K562 (cell line): ENCODE data around the gene IFIT2. TPM values are rescaled to one million over a fixed set of nuclear protein-coding genes. Genes with fewer than 3 reads are reported as not detected.
A peak's percentile ranks its signal among the peaks of the same experiment; 100 is the strongest.

Source experiments
- ATAC-seq: fragments of 200-7000 bp; cut with Tn5 transposase; 3 replicates; pipeline ENCODE4 v1.9.1; 2020; ENCODE audit warnings: moderate library complexity
- BruUV-seq: library from RNA; stranded (reverse); fragments of 400-500 nt; replicated peaks from 2 replicates; lab custom pipeline; 2021; lab: Mats Ljungman, UMichigan
- CTCF ChIA-PET: fragments of 300-600 bp; formaldehyde crosslinking; extraction: SDS; loops from one replicate; lab custom pipeline; 2021; ENCODE audit warnings: low intra/inter-chr PET ratio; lab: Yijun Ruan, JAX
- POLR2A ChIA-PET: fragments of 300-600, 350-650 bp; sonication (Branson Sonifier 250); formaldehyde crosslinking; extraction: SDS; loops from one replicate; lab custom pipeline; 2021; ENCODE audit warnings: antibody characterized with exemption, inconsistent platforms; lab: Yijun Ruan, JAX
- DNase-seq, 4 experiments: peaks; one replicate each; pipeline versions ENCODE4 v3.0.0 to v3.0.0-alpha.2; 2011 to 2018; ENCODE audit warnings: low spot score in 3 of 4, mixed read lengths in 3 of 4; ENCODE audit errors: extremely low read depth in 1 of 4
- FAIRE-seq: peaks from 2 replicates; lab custom pipeline; 2011; peaks lifted over from hg19 to GRCh38; lab: Jason Lieb, UNC
- H2AFZ ChIP-seq: 2 replicates; pipeline ENCODE4 v1.6.0; 2011; ENCODE audit warnings: low read depth, low read length, control low read depth, inconsistent platforms
- H3K27ac ChIP-seq: fragments of 200-600 bp; 3 replicates; pipeline ENCODE4 v1.8.0; 2011; ENCODE audit warnings: low read depth, mild to moderate bottlenecking, control low read depth, inconsistent platforms, low read length, moderate library complexity, mixed read lengths; ENCODE audit errors: extremely low read depth
- H3K27me3 ChIP-seq, 2 experiments: fragments of 300-600 bp in 1 of 2; 2 replicates in 1 of 2; 3 replicates in 1 of 2; pipeline versions ENCODE4 v1.6.0 to v1.8.0; 2011; ENCODE audit warnings: inconsistent platforms in 2 of 2, low read length in 2 of 2, mild to moderate bottlenecking in 1 of 2, mixed read lengths in 1 of 2, moderate library complexity in 1 of 2; ENCODE audit not compliant: control insufficient read depth in 2 of 2, insufficient read depth in 2 of 2
- H3K36me3 ChIP-seq: fragments of 300-600 bp; 3 replicates; pipeline ENCODE4 v1.8.0; 2011; ENCODE audit warnings: mild to moderate bottlenecking, low read length, inconsistent platforms; ENCODE audit not compliant: control insufficient read depth, insufficient read depth
- H3K4me1 ChIP-seq, 2 experiments: fragments of 200-600 bp in 1 of 2; replicated peaks in 1 of 2; 2 replicates in 1 of 2; 3 replicates in 1 of 2; pipeline versions ENCODE4 v1.5.1 to v1.8.0; 2011; ENCODE audit warnings: inconsistent platforms in 2 of 2, low read length in 2 of 2, mild to moderate bottlenecking in 1 of 2, mixed read lengths in 1 of 2, moderate library complexity in 1 of 2; ENCODE audit not compliant: control insufficient read depth in 2 of 2, insufficient read depth in 2 of 2
- H3K4me2 ChIP-seq: 2 replicates; pipeline ENCODE4 v1.6.1; 2011; ENCODE audit warnings: low read length, control low read depth, inconsistent platforms, mixed read lengths; ENCODE audit not compliant: insufficient read depth
- H3K4me3 ChIP-seq: fragments of 200-600 bp; sonication (generic), shearing (Covaris generic); 2 replicates; pipeline ENCODE4 v1.5.1; 2016; ENCODE audit warnings: control low read depth, inconsistent platforms
- H3K79me2 ChIP-seq: fragments of 200-600 bp; 3 replicates; pipeline ENCODE4 v1.8.0; 2011; ENCODE audit warnings: low read length, inconsistent platforms; ENCODE audit not compliant: control insufficient read depth, insufficient read depth
- H3K9ac ChIP-seq, 2 experiments: 2 replicates each; pipeline versions ENCODE4 v1.6.0 to v1.6.1; 2011; ENCODE audit warnings: low read depth in 2 of 2, low read length in 2 of 2, control low read depth in 1 of 2, inconsistent platforms in 1 of 2, mild to moderate bottlenecking in 1 of 2, mixed read lengths in 1 of 2; ENCODE audit not compliant: insufficient read depth in 1 of 2
- H3K9me1 ChIP-seq: one replicate; pipeline ENCODE4 v1.6.0; 2011; ENCODE audit warnings: inconsistent platforms, mild to moderate bottlenecking, low read length, moderate library complexity; ENCODE audit not compliant: control insufficient read depth, insufficient read depth
- H3K9me3 ChIP-seq: replicated peaks from 2 replicates; pipeline ENCODE4 v1.5.1; 2011; ENCODE audit warnings: low read depth, low read length, inconsistent platforms; ENCODE audit not compliant: control insufficient read depth, insufficient read depth
- H4K20me1 ChIP-seq: replicated peaks from 2 replicates; pipeline ENCODE4 v1.6.1; 2011; ENCODE audit warnings: low read length, inconsistent platforms, mixed read lengths; ENCODE audit not compliant: control insufficient read depth, insufficient read depth
- BCOR ChIP-seq: fragments of 450-650 bp; IDR thresholded peaks from 2 replicates; pipeline ENCODE4 v1.6.1; 2016
- C11orf30 ChIP-seq: fragments of 450-650 bp; IDR thresholded peaks from 2 replicates; pipeline ENCODE4 v1.6.1; 2016; ENCODE audit warnings: low read depth, mild to moderate bottlenecking
- CREM ChIP-seq: IDR thresholded peaks from 2 replicates; pipeline ENCODE4 v1.6.1; 2014; ENCODE audit warnings: antibody characterized with exemption, low read depth
- DNMT1 ChIP-seq: fragments of 450-650 bp; IDR thresholded peaks from 2 replicates; pipeline ENCODE4 v1.6.1; 2016; ENCODE audit warnings: antibody characterized with exemption, mild to moderate bottlenecking
- MAFF ChIP-seq: IDR thresholded peaks from 2 replicates; pipeline ENCODE4 v1.6.1; 2012; ENCODE audit warnings: low read length, improper control_type of control experiment
- MAFG ChIP-seq: fragments of 450-650 bp; conservative IDR thresholded peaks from 2 replicates; pipeline ENCODE4 v1.6.1; 2016; ENCODE audit warnings: missing genetic modification characterization, missing compliant biosample characterization
- MAFK ChIP-seq: IDR thresholded peaks from 2 replicates; pipeline ENCODE4 v1.6.1; 2011; ENCODE audit warnings: low read length, improper control_type of control experiment
- MTA1 ChIP-seq: fragments of 450-650 bp; IDR thresholded peaks from 2 replicates; pipeline ENCODE4 v1.6.1; 2017; ENCODE audit warnings: borderline replicate concordance
- MYBL2 ChIP-seq, 2 experiments: fragments of 450-650 bp in 1 of 2; sonication (generic) in 1 of 2; formaldehyde crosslinking in 1 of 2; IDR thresholded peaks; 2 replicates each; pipeline versions ENCODE4 v1.6.1 to v1.8.1; 2017 to 2022; ENCODE audit warnings: borderline replicate concordance in 1 of 2, inconsistent platforms in 1 of 2, low read depth in 1 of 2, mild to moderate bottlenecking in 1 of 2, missing genetic modification reagents in 1 of 2, moderate library complexity in 1 of 2
- POLR2A ChIP-seq: fragments of 450-650 bp; conservative IDR thresholded peaks from 2 replicates; pipeline ENCODE4 v1.6.1; 2016
- RAD21 ChIP-seq, 2 experiments: fragments of 250-450 bp in 1 of 2; fragments of 450-650 bp in 1 of 2; sonication (Bioruptor Pico) in 1 of 2; formaldehyde crosslinking in 1 of 2; IDR thresholded peaks in 1 of 2; conservative IDR thresholded peaks in 1 of 2; 2 replicates each; pipeline versions ENCODE4 v1.4.0 to v1.8.0; 2020 to 2022; ENCODE audit warnings: mild to moderate bottlenecking in 2 of 2, moderate library complexity in 1 of 2
- YBX1 ChIP-seq: fragments of 450-650 bp; IDR thresholded peaks from 2 replicates; pipeline ENCODE4 v1.7.1; 2016; ENCODE audit warnings: mild to moderate bottlenecking
- ZBTB1 ChIP-seq: sonication (generic); formaldehyde crosslinking; IDR thresholded peaks from 2 replicates; pipeline ENCODE4 v1.8.1; 2023; ENCODE audit warnings: missing genetic modification reagents, low read depth, mild to moderate bottlenecking, borderline replicate concordance
- ZNF316 ChIP-seq: fragments of 450-650 bp; IDR thresholded peaks from 2 replicates; pipeline ENCODE4 v1.6.1; 2016
- WGBS: fragments of 100-300 bp; shearing (Covaris generic); methylation state at CpG from one replicate; pipeline ENCODE4 v1.1.6; 2016; ENCODE audit warnings: low coverage, mixed read lengths; ENCODE audit not compliant: insufficient coverage; ENCODE audit errors: missing lambda C conversion rate; 5-methylcytosine and 5-hydroxymethylcytosine counted together
- in situ Hi-C: fragments of 300-500 bp; cut with MboI; formaldehyde crosslinking; loops from 4 replicates; pipeline ENCODE4 v1.15.0; 2018; ENCODE audit warnings: inconsistent platforms, mixed read lengths
- intact Hi-C: fragments of 100-400 bp; cut with micrococcal nuclease; formaldehyde crosslinking; loops from 2 replicates; pipeline ENCODE4 v1.14.2; 2022
- polyA plus RNA-seq, 8 experiments: library from polyadenylated mRNA; depleted of rRNA in 4 of 8; stranded (reverse) in 5 of 8; unstranded in 3 of 8; fragments of >200 nt; fragmentation: Nextera tagmentation in 2 of 8; fragmentation: Illumina TruSeq in 1 of 8; extraction: Ambion mirVana in 2 of 8; extraction: Trizol in 1 of 8; gene quantifications; 2 replicates each; pipeline versions ENCODE4 v1.2.1 to v1.2.3, GENCODE V29; 2011 to 2014; ENCODE audit warnings: inconsistent platforms in 1 of 8, missing spikeins in 1 of 8
- total RNA-seq, 7 experiments: library from RNA; depleted of rRNA in 6 of 7; stranded (reverse); fragments of >200 nt in 6 of 7; fragmentation: Illumina TruSeq in 2 of 7; extraction: Trizol in 2 of 7; gene quantifications; 2 replicates each; pipeline versions ENCODE4 v1.2.1 to v1.2.3, GENCODE V29; 2011 to 2021; ENCODE audit warnings: low replicate concordance in 1 of 7
- TF ChIP-seq, protein P1 (sequence below): fragments of 200-800 bp; sonication (Bioruptor generic); IDR thresholded peaks from 2 replicates; pipeline ENCODE4 v1.6.1; 2017; ENCODE audit warnings: missing genetic modification characterization, missing compliant biosample characterization

IFIT2 gene
- total and polyA plus RNA-seq, 9 of the 15 experiments (the other 6 are each of a cell fraction or from before 2014, with no cell fraction given), result 0.03 to 0.25 (median 0.10) TPM; not detected in 1

DNA sequence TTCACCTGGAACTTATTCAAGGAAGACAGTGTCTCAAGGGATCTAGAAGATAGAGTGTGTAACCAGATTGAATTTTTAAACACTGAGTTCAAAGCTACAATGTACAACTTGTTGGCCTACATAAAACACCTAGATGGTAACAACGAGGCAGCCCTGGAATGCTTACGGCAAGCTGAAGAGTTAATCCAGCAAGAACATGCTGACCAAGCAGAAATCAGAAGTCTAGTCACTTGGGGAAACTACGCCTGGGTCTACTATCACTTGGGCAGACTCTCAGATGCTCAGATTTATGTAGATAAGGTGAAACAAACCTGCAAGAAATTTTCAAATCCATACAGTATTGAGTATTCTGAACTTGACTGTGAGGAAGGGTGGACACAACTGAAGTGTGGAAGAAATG is 36.9 kb downstream of the IFIT2 start:
- Histone ChIP-seq H3K4me1 (peaks cover 0 to 2% of the 10 kb centered on the region in 2 experiments; a peak in 2 of 5 replicates), H3K27me3 (no peaks in the 10 kb centered on the region), H3K9ac (no peak overlapping the region), H3K27ac (no peak overlapping the region), H3K79me2 (no peaks in the 10 kb centered on the region), H3K4me3 (no peak overlapping the region), H4K20me1 (no peaks in the 10 kb centered on the region), H3K36me3 (no peaks in the 10 kb centered on the region), H3K9me3 (no peaks in the 10 kb centered on the region), H3K4me2 (no peak overlapping the region), H3K9me1 (no peaks in the 10 kb centered on the region), H2AFZ (no peak overlapping the region)
- intact Hi-C loops, result no loop called here
- TF ChIP-seq BCOR (no peak), RAD21 (CRISPR knock-in tag; conservative IDR thresholded peaks at IDR 0.05 in 1 of 2, IDR thresholded peaks at IDR 0.05 in 1 of 2) (no peak), MAFF (peak; percentile 78), MAFG (tag) (peak; percentile 74), C11orf30 (peak; percentile 74), ZNF316 (peak; percentile 85), MAFK (peak; percentile 75), MYBL2 (IDR thresholded peaks at IDR 0.05; ENCODE audit: low read depth) (no peak), MYBL2 (CRISPR knock-in tag; IDR thresholded peaks at IDR 0.05; ENCODE audit: borderline replicate concordance) (no peak), CREM (no peak), YBX1 (no peak), ZBTB1 (CRISPR knock-in tag) (no peak), POLR2A (no peak), MTA1 (no peak), DNMT1 (no peak)
- TF ChIP-seq, protein P1, sequence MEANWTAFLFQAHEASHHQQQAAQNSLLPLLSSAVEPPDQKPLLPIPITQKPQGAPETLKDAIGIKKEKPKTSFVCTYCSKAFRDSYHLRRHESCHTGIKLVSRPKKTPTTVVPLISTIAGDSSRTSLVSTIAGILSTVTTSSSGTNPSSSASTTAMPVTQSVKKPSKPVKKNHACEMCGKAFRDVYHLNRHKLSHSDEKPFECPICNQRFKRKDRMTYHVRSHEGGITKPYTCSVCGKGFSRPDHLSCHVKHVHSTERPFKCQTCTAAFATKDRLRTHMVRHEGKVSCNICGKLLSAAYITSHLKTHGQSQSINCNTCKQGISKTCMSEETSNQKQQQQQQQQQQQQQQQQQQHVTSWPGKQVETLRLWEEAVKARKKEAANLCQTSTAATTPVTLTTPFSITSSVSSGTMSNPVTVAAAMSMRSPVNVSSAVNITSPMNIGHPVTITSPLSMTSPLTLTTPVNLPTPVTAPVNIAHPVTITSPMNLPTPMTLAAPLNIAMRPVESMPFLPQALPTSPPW (CRISPR knock-in tag), result no peak
- in situ Hi-C loops, result no loop called here
- no peak for FAIRE-seq
- ChIA-PET CTCF (no interaction called here), POLR2A (no interaction called here)
- ATAC-seq, result no peak
- WGBS, result 65% methylated on average over 3 of the region's 3 CpGs
- no TSS peak for BruUV-seq
- no peak for DNase-seq
